Liver (tissue), 3 donors: ENCODE results near the gene AHNAK2.

Source experiments
- ATF3 ChIP-seq: IDR thresholded peaks from 2 replicates; pipeline ENCODE4 v1.6.1; 2016; ENCODE audit warnings: antibody characterized with exemption
- EGR1 ChIP-seq, 2 donors: IDR thresholded peaks; 2 replicates each; pipeline ENCODE4 v1.6.1; 2016 to 2018; ENCODE audit warnings: antibody characterized with exemption in 2 of 2, low read depth in 2 of 2
- GABPA ChIP-seq, 2 donors: IDR thresholded peaks in 1 of 2; conservative IDR thresholded peaks in 1 of 2; 2 replicates each; pipeline ENCODE4 v1.6.1; 2016; ENCODE audit warnings: antibody characterized with exemption in 2 of 2, mild to moderate bottlenecking in 1 of 2, moderate library complexity in 1 of 2
- NR2F2 ChIP-seq: IDR thresholded peaks from 2 replicates; pipeline ENCODE4 v1.6.1; 2016; ENCODE audit warnings: antibody characterized with exemption
- RXRA ChIP-seq, 2 donors: IDR thresholded peaks; 2 replicates each; pipeline ENCODE4 v1.6.1; 2017 to 2018; ENCODE audit warnings: antibody characterized with exemption in 2 of 2, mild to moderate bottlenecking in 1 of 2
- TAF1 ChIP-seq: conservative IDR thresholded peaks from 2 replicates; pipeline ENCODE4 v1.6.1; 2016; ENCODE audit warnings: antibody characterized with exemption, mild to moderate bottlenecking
- TF ChIP-seq, protein P1 (sequence below): fragments of 150-350 bp; IDR thresholded peaks from 2 replicates; pipeline ENCODE4 v1.5.1; 2017; ENCODE audit warnings: improper control_type of control experiment, low read depth, low read length; ENCODE audit not compliant: missing input control
- TF ChIP-seq, protein P2 (sequence below): IDR thresholded peaks from 2 replicates; pipeline ENCODE4 v1.6.1; 2016; ENCODE audit warnings: antibody characterized with exemption
- donor health status: healthy.
- donor health status: healthy.

DNA sequence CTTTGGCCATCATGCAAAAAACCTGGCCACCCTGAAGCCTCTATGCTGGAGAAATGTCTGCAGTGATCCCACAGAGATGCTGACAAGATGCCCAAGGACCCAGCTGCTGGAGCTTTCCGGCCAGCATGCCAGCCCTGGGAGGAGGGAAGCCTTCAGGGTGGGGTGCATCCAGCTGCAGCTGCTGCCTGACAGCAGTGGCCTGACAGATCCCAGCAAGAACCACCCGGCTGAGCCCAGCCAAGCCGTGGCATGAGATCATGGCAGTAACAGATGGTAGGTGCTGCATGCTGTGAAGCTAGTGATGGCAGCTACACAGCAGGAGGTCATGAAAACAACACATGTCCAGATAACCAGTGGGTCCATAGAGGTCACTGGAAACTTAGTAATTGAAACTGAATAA lies 21.2 kb upstream of the AHNAK2 start:
- TF ChIP-seq NR2F2 (no peak), RXRA (IDR thresholded peaks at IDR 0.05) (no peak), GABPA (IDR thresholded peaks at IDR 0.05 in 1 of 2, conservative IDR thresholded peaks at IDR 0.05 in 1 of 2) (no peak), TAF1 (no peak), EGR1 (IDR thresholded peaks at IDR 0.05; ENCODE audit: low read depth in 2 of 2) (no peak), ATF3 (no peak)
- TF ChIP-seq, protein P1, sequence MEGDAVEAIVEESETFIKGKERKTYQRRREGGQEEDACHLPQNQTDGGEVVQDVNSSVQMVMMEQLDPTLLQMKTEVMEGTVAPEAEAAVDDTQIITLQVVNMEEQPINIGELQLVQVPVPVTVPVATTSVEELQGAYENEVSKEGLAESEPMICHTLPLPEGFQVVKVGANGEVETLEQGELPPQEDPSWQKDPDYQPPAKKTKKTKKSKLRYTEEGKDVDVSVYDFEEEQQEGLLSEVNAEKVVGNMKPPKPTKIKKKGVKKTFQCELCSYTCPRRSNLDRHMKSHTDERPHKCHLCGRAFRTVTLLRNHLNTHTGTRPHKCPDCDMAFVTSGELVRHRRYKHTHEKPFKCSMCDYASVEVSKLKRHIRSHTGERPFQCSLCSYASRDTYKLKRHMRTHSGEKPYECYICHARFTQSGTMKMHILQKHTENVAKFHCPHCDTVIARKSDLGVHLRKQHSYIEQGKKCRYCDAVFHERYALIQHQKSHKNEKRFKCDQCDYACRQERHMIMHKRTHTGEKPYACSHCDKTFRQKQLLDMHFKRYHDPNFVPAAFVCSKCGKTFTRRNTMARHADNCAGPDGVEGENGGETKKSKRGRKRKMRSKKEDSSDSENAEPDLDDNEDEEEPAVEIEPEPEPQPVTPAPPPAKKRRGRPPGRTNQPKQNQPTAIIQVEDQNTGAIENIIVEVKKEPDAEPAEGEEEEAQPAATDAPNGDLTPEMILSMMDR = no peak
- TF ChIP-seq, protein P2, sequence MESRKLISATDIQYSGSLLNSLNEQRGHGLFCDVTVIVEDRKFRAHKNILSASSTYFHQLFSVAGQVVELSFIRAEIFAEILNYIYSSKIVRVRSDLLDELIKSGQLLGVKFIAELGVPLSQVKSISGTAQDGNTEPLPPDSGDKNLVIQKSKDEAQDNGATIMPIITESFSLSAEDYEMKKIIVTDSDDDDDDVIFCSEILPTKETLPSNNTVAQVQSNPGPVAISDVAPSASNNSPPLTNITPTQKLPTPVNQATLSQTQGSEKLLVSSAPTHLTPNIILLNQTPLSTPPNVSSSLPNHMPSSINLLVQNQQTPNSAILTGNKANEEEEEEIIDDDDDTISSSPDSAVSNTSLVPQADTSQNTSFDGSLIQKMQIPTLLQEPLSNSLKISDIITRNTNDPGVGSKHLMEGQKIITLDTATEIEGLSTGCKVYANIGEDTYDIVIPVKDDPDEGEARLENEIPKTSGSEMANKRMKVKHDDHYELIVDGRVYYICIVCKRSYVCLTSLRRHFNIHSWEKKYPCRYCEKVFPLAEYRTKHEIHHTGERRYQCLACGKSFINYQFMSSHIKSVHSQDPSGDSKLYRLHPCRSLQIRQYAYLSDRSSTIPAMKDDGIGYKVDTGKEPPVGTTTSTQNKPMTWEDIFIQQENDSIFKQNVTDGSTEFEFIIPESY = no peak
